NB4 (cell line): ENCODE measurements around the gene LRFN2.

Source experiments
- DNase-seq: peaks from one replicate; pipeline ENCODE4 v3.0.0; 2010; ENCODE audit warnings: low read depth
- H3K4me3 ChIP-seq: one replicate; pipeline ENCODE4 v1.5.1; 2011; ENCODE audit warnings: mild to moderate bottlenecking, low read depth, low read length, moderate library complexity
- MAX ChIP-seq: IDR thresholded peaks from 2 replicates; pipeline ENCODE4 v1.6.1; 2011; ENCODE audit warnings: low read depth, low read length
- MYC ChIP-seq: IDR thresholded peaks from 2 replicates; pipeline ENCODE4 v1.6.1; 2011; ENCODE audit warnings: low read depth, low read length
- POLR2A ChIP-seq: IDR thresholded peaks from 2 replicates; pipeline ENCODE4 v1.6.1; 2011; ENCODE audit warnings: mild to moderate bottlenecking; ENCODE audit not compliant: insufficient read length; ENCODE audit errors: extremely low read depth
- TF ChIP-seq, protein P1 (sequence below): IDR thresholded peaks from one replicate; pipeline ENCODE4 v1.5.1; 2012; ENCODE audit warnings: low read depth, low read length

Gene LRFN2

GRCh38 chr6:40353967-40354452 lies 233.2 kb downstream of the LRFN2 start:
- DNase-seq: no peak
- H3K4me3 ChIP-seq: no peak overlapping the region
- TF ChIP-seq, protein P1, sequence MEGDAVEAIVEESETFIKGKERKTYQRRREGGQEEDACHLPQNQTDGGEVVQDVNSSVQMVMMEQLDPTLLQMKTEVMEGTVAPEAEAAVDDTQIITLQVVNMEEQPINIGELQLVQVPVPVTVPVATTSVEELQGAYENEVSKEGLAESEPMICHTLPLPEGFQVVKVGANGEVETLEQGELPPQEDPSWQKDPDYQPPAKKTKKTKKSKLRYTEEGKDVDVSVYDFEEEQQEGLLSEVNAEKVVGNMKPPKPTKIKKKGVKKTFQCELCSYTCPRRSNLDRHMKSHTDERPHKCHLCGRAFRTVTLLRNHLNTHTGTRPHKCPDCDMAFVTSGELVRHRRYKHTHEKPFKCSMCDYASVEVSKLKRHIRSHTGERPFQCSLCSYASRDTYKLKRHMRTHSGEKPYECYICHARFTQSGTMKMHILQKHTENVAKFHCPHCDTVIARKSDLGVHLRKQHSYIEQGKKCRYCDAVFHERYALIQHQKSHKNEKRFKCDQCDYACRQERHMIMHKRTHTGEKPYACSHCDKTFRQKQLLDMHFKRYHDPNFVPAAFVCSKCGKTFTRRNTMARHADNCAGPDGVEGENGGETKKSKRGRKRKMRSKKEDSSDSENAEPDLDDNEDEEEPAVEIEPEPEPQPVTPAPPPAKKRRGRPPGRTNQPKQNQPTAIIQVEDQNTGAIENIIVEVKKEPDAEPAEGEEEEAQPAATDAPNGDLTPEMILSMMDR: no peak

GRCh38 chr6:40353197-40353966 lies 233.8 kb downstream of the LRFN2 start:
- no peak for DNase-seq
- TF ChIP-seq, protein P1: no peak
- TF ChIP-seq POLR2A (no peak), MAX (no peak), MYC (no peak)
- no peak overlapping the region for H3K4me3 ChIP-seq

DNA sequence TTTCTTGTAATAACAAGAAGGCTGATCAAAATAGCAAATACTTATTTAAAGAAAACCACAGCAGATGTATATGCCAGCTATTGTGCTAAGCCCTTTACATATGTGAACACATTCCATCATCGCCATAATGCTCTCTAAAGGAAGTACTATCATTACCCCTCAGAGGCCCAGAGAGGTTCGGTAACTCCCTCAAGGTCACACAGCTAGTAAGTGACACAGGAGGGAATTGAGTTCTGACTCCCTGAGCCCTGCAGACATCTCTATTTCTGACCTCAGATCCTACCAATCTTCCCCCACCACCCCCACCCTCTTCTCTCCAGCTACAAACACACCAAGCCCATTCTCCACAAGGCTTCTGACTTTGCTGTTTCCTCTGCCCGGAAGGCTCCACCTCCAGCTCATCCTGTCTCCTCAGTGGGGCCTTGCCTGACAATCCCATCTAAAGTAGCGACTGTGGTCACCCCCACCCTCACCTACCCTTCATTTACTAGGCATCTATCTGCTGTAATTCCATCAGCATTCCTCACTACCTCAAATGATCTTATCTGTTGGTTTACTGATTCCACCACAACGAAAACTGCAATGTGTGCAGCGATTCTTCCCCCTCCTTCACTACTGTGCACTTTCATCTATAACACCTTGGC lies 234.5 kb downstream of the LRFN2 start:
- no peak for TF ChIP-seq MYC
- TF ChIP-seq MAX: no peak
- TF ChIP-seq, protein P1: no peak
- no peak for TF ChIP-seq POLR2A
- no peak overlapping the region for H3K4me3 ChIP-seq
- no peak for DNase-seq

DNA sequence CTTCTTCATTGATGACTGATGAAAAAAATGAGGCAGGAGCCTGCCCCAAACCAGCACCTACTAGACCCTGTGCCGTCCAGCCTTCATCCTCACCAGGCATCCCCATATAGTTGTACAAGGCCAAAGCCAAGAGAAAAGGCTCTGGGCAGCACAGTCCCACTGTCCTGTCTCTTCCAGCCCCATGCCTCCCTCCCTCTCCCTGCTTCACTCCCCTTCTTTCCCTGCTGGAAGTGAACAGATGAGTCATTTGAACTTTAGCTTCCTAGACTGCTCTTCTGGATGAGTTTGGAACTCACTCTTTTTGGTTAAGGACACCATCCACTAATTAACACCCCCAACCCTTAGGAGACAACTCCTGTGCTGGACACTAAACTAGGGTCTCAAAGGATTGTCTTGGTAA lies 235.2 kb downstream of the LRFN2 start:
- no peak overlapping the region for H3K4me3 ChIP-seq
- no peak for TF ChIP-seq MYC
- TF ChIP-seq MAX: no peak
- DNase-seq: no peak

- DNase-seq: no peak
- TF ChIP-seq MYC (no peak), POLR2A (no peak), MAX (no peak)
- TF ChIP-seq, protein P1: no peak
Observed at GRCh38 chr6:40350747-40351217, 236.4 kb downstream of the LRFN2 start.

DNA sequence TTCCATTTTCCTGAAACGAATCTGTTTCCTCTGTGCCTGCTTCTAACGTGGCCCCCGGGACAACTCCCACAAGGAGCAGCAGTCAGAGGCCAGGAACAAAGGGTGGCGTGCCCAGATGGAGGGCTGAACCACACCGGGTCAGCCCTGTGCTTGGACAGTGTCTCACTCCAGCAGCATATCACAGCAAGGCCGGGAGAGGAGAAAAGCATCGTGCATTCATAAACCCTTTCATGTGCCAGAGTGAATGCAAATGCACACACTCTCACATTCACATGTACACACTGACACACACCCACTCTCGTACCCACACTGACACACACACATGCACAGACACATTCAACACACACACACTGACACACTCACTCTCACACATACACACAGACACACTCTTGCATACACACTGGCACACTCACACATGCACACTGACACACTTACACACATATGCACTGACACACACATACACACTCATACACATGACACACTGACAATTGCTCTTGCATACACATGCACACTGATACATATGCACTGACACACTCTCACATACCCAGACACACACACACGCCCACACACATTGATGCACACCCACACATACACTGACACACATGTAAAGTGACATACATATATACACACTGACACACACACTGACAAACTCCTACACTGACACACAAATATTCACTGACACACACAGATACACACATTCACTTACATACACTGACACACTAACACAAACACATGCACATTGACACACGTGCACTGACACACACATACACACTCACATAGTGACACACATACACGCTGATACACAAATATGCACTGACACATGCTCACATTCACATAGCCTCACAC lies 237.0 kb downstream of the LRFN2 start:
- H3K4me3 ChIP-seq: no peak overlapping the region
- TF ChIP-seq MAX (no peak), POLR2A (no peak), MYC (no peak)
- TF ChIP-seq, protein P1: no peak
- DNase-seq: no peak

More at GRCh38 chr6:40350747-40351217, 236.4 kb downstream of the LRFN2 start:
- H3K4me3 ChIP-seq: no peak overlapping the region
